Measurements from ENCODE around the gene GHSR.
A peak's percentile ranks its signal among the peaks of the same experiment; 100 is the strongest.

The GHSR gene

DNA sequence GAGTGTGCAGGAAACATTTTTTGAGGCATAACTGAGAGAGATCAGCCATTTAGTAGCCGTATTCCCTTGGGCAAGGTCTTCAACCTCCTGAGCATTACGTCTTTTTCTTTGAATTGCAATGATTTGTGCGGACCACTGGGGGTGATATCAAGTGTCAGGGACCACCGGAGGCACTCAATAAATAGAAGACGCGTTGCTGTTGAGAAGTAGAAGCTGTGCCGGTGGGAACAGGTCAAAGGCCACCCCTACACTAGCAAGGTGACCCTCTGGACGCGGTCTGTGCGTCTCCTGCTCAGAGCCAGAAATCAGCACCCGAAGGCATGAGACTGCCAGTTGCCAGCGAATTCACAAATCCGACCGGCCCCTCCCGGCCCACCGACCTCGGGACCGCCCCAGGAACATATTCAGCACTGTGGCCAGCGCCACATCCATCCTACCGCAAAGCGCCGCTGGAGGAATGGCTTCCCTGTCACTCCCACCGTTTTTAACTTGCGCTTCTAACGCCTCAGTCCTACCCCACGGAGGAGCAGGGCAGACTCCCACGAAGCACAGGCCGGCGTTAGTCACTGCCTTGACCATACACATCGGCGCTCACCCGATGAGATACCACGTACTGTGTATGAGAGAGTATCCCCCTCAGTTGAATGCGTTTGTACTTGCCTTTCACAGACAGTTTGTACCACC, 1.4 kb upstream of the GHSR start:
- no peaks in the 10 kb centered on the region for H3K9me3 ChIP-seq (ENCODE audit: insufficient read depth, low read length)
- H3K36me3 ChIP-seq (ENCODE audit: insufficient read depth, insufficient read length, low read length): no peaks in the 10 kb centered on the region
- H3K4me3 ChIP-seq (ENCODE audit: insufficient read length, low read depth): no peak overlapping the region
- H3K4me1 ChIP-seq (ENCODE audit: insufficient read depth, insufficient read length): peaks cover 7% of the 10 kb centered on the region
- peak; percentile 40 for DNase-seq (ENCODE audit: low read depth, low spot score)
- H3K9ac ChIP-seq (ENCODE audit: insufficient read length, low read depth): no peak overlapping the region
- TF ChIP-seq YY1 (IDR thresholded peaks at IDR 0.05; ENCODE audit: insufficient read depth, insufficient read length) (no peak), SUZ12 (IDR thresholded peaks at IDR 0.05; ENCODE audit: extremely low read depth, insufficient read depth, insufficient read length) (peak; percentile 38)
- H3K27me3 ChIP-seq (ENCODE audit: insufficient read depth, insufficient read length): peaks cover 57% of the 10 kb centered on the region

DNA sequence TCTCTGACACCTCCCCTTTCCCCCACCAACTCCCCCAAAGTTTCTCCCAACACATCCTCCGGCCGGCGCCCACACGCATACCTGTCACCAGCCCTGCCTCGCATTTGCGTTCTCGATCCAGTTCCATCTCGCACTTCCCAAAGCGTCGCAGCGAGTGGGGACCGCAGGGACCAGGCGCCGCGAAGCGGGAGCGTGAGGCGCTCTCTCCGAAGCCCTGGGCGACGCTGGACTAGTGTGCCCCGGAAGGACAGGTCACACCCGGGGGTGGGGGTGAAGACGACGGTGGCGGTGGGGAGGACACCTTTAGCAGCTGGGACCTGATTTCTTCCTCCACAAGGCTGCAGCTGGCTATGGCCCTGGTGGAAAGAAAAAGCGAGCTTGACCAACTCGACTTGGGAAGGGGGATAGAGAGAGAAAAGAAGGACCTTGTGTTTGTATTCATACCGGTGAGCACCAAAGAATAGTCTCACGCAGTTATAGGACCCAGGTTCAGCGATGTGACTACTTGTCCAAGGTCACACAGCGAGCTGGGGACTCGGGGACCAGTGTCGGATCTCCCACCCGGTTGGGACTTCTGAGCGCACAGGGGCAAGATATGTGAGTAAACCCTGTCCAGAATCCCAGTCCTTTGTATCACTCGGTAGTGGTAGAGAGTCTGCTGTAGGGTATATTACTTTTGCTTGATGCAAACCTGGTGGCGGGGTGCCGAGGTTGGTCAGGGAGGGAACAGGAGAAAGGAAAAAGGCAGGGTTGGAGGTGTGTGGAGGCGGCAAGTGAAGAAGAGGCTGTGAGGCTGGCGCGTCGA, 607 bp upstream of the GHSR start:
- Histone ChIP-seq H3K4me3 (ENCODE audit: insufficient read length, low read depth) (peak overlapping the region; percentile 27), H3K4me1 (ENCODE audit: insufficient read depth, insufficient read length) (peaks cover 7% of the 10 kb centered on the region), H3K9ac (ENCODE audit: insufficient read length, low read depth) (no peak overlapping the region), H3K36me3 (ENCODE audit: insufficient read depth, insufficient read length, low read length) (no peaks in the 10 kb centered on the region), H3K27me3 (ENCODE audit: insufficient read depth, insufficient read length) (peaks cover 57% of the 10 kb centered on the region), H3K9me3 (ENCODE audit: insufficient read depth, low read length) (no peaks in the 10 kb centered on the region)
- no peak for DNase-seq (ENCODE audit: low read depth, low spot score)
- no peak for TF ChIP-seq YY1 (IDR thresholded peaks at IDR 0.05; ENCODE audit: insufficient read depth, insufficient read length)
- TF ChIP-seq ZNF274 (IDR thresholded peaks at IDR 0.05; ENCODE audit: low read depth, low read length): no peak
- peak; percentile 84 for TF ChIP-seq SUZ12 (IDR thresholded peaks at IDR 0.05; ENCODE audit: extremely low read depth, insufficient read depth, insufficient read length)

DNA sequence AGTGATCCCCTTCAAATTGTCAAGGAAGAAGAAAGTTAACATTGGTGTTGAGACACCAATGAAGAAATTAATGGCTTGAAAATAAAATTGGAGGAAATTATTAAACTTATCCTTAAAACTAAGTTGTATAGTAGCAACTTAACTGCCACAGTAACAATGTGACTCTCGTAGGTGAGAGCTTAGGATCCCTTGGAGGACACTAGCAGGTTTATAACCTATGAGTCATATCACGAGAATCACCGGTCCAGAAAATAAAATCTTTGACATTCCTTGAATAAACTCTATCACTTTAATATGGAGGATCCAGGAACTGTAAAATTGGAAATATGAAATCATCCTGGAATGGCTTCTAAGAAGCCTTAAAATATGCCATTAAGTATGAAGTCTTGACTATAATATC, 2.1 kb downstream of the GHSR start:
- Histone ChIP-seq H3K36me3 (ENCODE audit: insufficient read depth, insufficient read length, low read length) (no peaks in the 10 kb centered on the region), H3K4me3 (ENCODE audit: insufficient read length, low read depth) (no peak overlapping the region), H3K4me1 (ENCODE audit: insufficient read depth, insufficient read length) (peaks cover 7% of the 10 kb centered on the region), H3K9me3 (ENCODE audit: insufficient read depth, low read length) (no peaks in the 10 kb centered on the region), H3K9ac (ENCODE audit: insufficient read length, low read depth) (no peak overlapping the region), H3K27me3 (ENCODE audit: insufficient read depth, insufficient read length) (peaks cover 52% of the 10 kb centered on the region)
- no peak for DNase-seq (ENCODE audit: low read depth, low spot score)
- no peak for TF ChIP-seq ZNF274 (IDR thresholded peaks at IDR 0.05; ENCODE audit: low read depth, low read length)
- no peak for TF ChIP-seq YY1 (IDR thresholded peaks at IDR 0.05; ENCODE audit: insufficient read depth, insufficient read length)
- no peak for TF ChIP-seq SUZ12 (IDR thresholded peaks at IDR 0.05; ENCODE audit: extremely low read depth, insufficient read depth, insufficient read length)

DNA sequence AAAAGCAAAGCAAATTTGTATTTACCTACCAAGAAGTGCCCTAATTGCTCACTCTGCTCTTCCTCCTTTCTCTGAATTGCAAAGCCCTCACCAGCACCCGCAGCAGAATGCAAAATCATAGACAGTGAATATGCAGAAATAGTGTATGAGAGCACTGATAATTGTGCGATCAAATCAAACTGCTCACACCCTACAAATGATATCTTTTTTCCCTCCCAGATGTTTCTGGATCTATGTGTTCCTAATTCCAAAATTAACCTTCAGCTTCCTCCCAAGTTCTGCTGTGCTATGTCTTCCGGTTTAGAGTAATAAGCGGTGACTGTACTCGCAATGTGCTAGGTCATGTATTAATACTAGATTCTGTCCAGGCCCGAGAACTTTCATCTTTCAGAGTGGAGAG, 3.4 kb downstream of the GHSR start:
- DNase-seq (ENCODE audit: low read depth, low spot score): no peak
- Histone ChIP-seq H3K27me3 (ENCODE audit: insufficient read depth, insufficient read length) (peaks cover 38% of the 10 kb centered on the region), H3K4me1 (ENCODE audit: insufficient read depth, insufficient read length) (peaks cover 7% of the 10 kb centered on the region), H3K4me3 (ENCODE audit: insufficient read length, low read depth) (no peak overlapping the region), H3K36me3 (ENCODE audit: insufficient read depth, insufficient read length, low read length) (no peaks in the 10 kb centered on the region), H3K9ac (ENCODE audit: insufficient read length, low read depth) (no peak overlapping the region), H3K9me3 (ENCODE audit: insufficient read depth, low read length) (no peaks in the 10 kb centered on the region)
- no peak for TF ChIP-seq YY1 (IDR thresholded peaks at IDR 0.05; ENCODE audit: insufficient read depth, insufficient read length)
- no peak for TF ChIP-seq SUZ12 (IDR thresholded peaks at IDR 0.05; ENCODE audit: extremely low read depth, insufficient read depth, insufficient read length)

DNA sequence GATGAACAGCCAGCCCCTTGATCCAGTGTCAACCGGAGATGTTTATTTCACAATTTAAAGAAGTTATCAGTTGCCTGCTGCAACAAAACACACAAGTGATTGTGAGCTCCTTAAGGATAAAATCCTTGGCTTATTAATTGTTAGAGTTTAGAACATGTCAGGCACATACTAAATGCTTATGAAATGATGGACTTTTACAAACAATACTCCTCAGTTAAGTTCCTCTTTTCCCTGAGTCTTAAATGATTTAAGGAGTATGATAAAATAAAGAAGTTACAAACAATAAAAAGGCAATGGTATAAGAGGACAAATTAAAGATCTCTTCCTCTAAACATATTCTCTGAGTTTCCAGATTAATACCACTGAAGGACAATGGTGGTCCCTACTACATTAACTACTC, 5.7 kb downstream of the GHSR start:
- H3K27me3 ChIP-seq (ENCODE audit: insufficient read depth, insufficient read length): peaks cover 16% of the 10 kb centered on the region

DNA sequence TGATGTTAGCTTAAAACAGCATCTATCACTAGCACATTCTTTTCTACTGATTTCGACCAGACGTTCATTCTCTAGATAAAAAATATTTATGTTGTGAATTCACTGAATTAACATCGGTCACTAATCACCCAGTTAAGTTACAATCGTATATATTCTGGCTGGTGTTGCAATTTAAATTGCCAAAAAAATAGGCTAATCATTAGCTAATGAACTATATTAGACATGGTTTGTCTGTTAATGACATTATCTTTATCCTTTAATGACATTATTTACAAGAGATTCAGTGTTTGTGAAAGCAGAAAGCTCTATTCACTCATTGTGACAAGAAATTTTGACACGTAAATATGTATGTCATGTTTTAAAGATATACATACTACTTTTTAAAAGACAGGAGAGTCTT, 6.7 kb downstream of the GHSR start:
- Histone ChIP-seq H3K4me3 (ENCODE audit: insufficient read length, low read depth) (no peak overlapping the region), H3K4me1 (ENCODE audit: insufficient read depth, insufficient read length) (no peaks in the 10 kb centered on the region), H3K27me3 (ENCODE audit: insufficient read depth, insufficient read length) (peaks cover 6% of the 10 kb centered on the region), H3K9ac (ENCODE audit: insufficient read length, low read depth) (no peak overlapping the region), H3K9me3 (ENCODE audit: insufficient read depth, low read length) (no peaks in the 10 kb centered on the region), H3K36me3 (ENCODE audit: insufficient read depth, insufficient read length, low read length) (no peaks in the 10 kb centered on the region)
- DNase-seq (ENCODE audit: low read depth, low spot score): no peak
- TF ChIP-seq ZNF274 (IDR thresholded peaks at IDR 0.05; ENCODE audit: low read depth, low read length): no peak
- no peak for TF ChIP-seq SUZ12 (IDR thresholded peaks at IDR 0.05; ENCODE audit: extremely low read depth, insufficient read depth, insufficient read length)
- TF ChIP-seq YY1 (IDR thresholded peaks at IDR 0.05; ENCODE audit: insufficient read depth, insufficient read length): no peak

More for the DNA sequence above, 5.7 kb downstream of the GHSR start:
- Histone ChIP-seq H3K4me1 (ENCODE audit: insufficient read depth, insufficient read length) (no peaks in the 10 kb centered on the region), H3K9me3 (ENCODE audit: insufficient read depth, low read length) (no peaks in the 10 kb centered on the region), H3K36me3 (ENCODE audit: insufficient read depth, insufficient read length, low read length) (no peaks in the 10 kb centered on the region), H3K4me3 (ENCODE audit: insufficient read length, low read depth) (no peak overlapping the region), H3K9ac (ENCODE audit: insufficient read length, low read depth) (no peak overlapping the region)
- DNase-seq (ENCODE audit: low read depth, low spot score): no peak
- TF ChIP-seq YY1 (IDR thresholded peaks at IDR 0.05; ENCODE audit: insufficient read depth, insufficient read length) (no peak), SUZ12 (IDR thresholded peaks at IDR 0.05; ENCODE audit: extremely low read depth, insufficient read depth, insufficient read length) (no peak), ZNF274 (IDR thresholded peaks at IDR 0.05; ENCODE audit: low read depth, low read length) (no peak)

DNA sequence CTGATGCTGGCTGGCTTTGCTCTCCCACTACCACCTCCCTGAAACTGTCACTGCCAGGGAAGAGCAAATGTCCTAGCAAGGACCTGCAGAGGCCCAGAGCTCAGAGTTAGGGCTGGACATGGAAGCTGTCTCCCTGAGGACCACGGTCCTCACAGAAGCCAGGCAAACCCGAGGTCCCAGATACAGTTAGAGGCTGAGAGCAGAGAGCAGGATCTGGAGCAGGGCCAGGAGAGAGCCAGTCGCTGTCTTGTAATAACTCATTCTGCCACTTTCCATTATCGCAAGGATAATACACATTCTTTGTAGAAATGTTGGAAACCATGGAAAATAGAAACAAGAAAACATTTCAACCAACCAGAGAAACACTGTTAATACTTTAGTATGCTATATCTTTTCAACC, 10.1 kb downstream of the GHSR start:
- H3K27me3 ChIP-seq (ENCODE audit: insufficient read depth, insufficient read length): no peaks in the 10 kb centered on the region
- no peak for TF ChIP-seq YY1 (IDR thresholded peaks at IDR 0.05; ENCODE audit: insufficient read depth, insufficient read length)
- no peak for TF ChIP-seq ZNF274 (IDR thresholded peaks at IDR 0.05; ENCODE audit: low read depth, low read length)
- no peak for TF ChIP-seq SUZ12 (IDR thresholded peaks at IDR 0.05; ENCODE audit: extremely low read depth, insufficient read depth, insufficient read length)
- no peaks in the 10 kb centered on the region for H3K4me1 ChIP-seq (ENCODE audit: insufficient read depth, insufficient read length)
- no peak overlapping the region for H3K9ac ChIP-seq (ENCODE audit: insufficient read length, low read depth)
- no peak for DNase-seq (ENCODE audit: low read depth, low spot score)
- no peak overlapping the region for H3K4me3 ChIP-seq (ENCODE audit: insufficient read length, low read depth)
- H3K36me3 ChIP-seq (ENCODE audit: insufficient read depth, insufficient read length, low read length): no peaks in the 10 kb centered on the region
- H3K9me3 ChIP-seq (ENCODE audit: insufficient read depth, low read length): peaks cover 7% of the 10 kb centered on the region; the same call in 1 of the 2 replicates
